CD14-positive monocyte (primary cell): ENCODE results near the gene POLR2L. TPM values are rescaled to one million over a fixed set of nuclear protein-coding genes. Genes with fewer than 3 reads are reported as not detected.

Experiments
- DNase-seq, 3 donors: peaks; one replicate each; pipeline ENCODE4 v3.0.0-alpha.2; 2011 to 2022
- H2AFZ ChIP-seq: 2 replicates; pipeline ENCODE4 v1.6.0; 2012; ENCODE audit warnings: mild to moderate bottlenecking, low read depth, low read length, inconsistent platforms; ENCODE audit not compliant: insufficient read depth, poor library complexity, severe bottlenecking
- H3K27ac ChIP-seq, 2 donors: 1 replicate in 1 of 2; 2 replicates in 1 of 2; pipeline ENCODE4 v1.5.1; 2012 to 2013; ENCODE audit warnings: low read length in 2 of 2, control low read depth in 1 of 2, inconsistent platforms in 1 of 2, low read depth in 1 of 2, mild to moderate bottlenecking in 1 of 2
- H3K27me3 ChIP-seq, 2 donors: one replicate each; pipeline versions ENCODE4 v1.6.0 to v1.6.1; 2011 to 2013; ENCODE audit warnings: low read length in 2 of 2; ENCODE audit not compliant: control insufficient read depth in 2 of 2, insufficient read depth in 2 of 2
- H3K36me3 ChIP-seq, 2 donors: replicated peaks in 1 of 2; 1 replicate in 1 of 2; 2 replicates in 1 of 2; pipeline versions ENCODE4 v1.5.1 to v1.6.1; 2012 to 2013; ENCODE audit warnings: low read length in 2 of 2, control low read depth in 1 of 2, inconsistent platforms in 1 of 2, mild to moderate bottlenecking in 1 of 2; ENCODE audit not compliant: insufficient read depth in 2 of 2, control insufficient read depth in 1 of 2
- H3K4me1 ChIP-seq, 2 donors: 1 replicate in 1 of 2; 2 replicates in 1 of 2; pipeline versions ENCODE4 v1.5.1 to v1.6.1; 2012 to 2013; ENCODE audit warnings: low read length in 2 of 2, control low read depth in 1 of 2, inconsistent platforms in 1 of 2, mild to moderate bottlenecking in 1 of 2, moderate library complexity in 1 of 2; ENCODE audit not compliant: insufficient read depth in 2 of 2, control insufficient read depth in 1 of 2
- H3K4me2 ChIP-seq: replicated peaks from 2 replicates; pipeline ENCODE3; 2012; ENCODE audit warnings: low read length, moderate library complexity, mild to moderate bottlenecking; ENCODE audit not compliant: poor library complexity, severe bottlenecking; ENCODE audit errors: extremely low read depth
- H3K4me3 ChIP-seq, 3 experiments: fragments of 200-600 bp in 1 of 3; sonication (generic) in 1 of 3; replicated peaks in 1 of 3; 1 replicate in 2 of 3; 2 replicates in 1 of 3; pipeline ENCODE4 v1.5.1; 2011 to 2013; ENCODE audit warnings: low read length in 3 of 3, mild to moderate bottlenecking in 3 of 3, control low read depth in 2 of 3, low read depth in 2 of 3, inconsistent platforms in 1 of 3, moderate library complexity in 1 of 3
- H3K79me2 ChIP-seq: 2 replicates; pipeline ENCODE4 v1.6.0; 2012; ENCODE audit warnings: mild to moderate bottlenecking, control low read depth, inconsistent platforms, low read length, moderate library complexity; ENCODE audit not compliant: insufficient read depth
- H3K9ac ChIP-seq: 2 replicates; pipeline ENCODE4 v1.6.0; 2017; ENCODE audit warnings: low read length, mild to moderate bottlenecking; ENCODE audit not compliant: insufficient read depth, poor library complexity, severe bottlenecking
- H3K9me3 ChIP-seq, 2 donors: replicated peaks in 1 of 2; 1 replicate in 1 of 2; 2 replicates in 1 of 2; pipeline versions ENCODE4 v1.5.1 to v1.6.1; 2012 to 2013; ENCODE audit warnings: low read length in 2 of 2, control low read depth in 1 of 2; ENCODE audit not compliant: control insufficient read depth in 1 of 2, insufficient read depth in 1 of 2
- H4K20me1 ChIP-seq: 2 replicates; pipeline ENCODE4 v1.6.0; 2012; ENCODE audit warnings: mild to moderate bottlenecking, low read length, control low read depth, moderate library complexity; ENCODE audit not compliant: insufficient read depth
- H3K27ac Mint-ChIP-seq, 7 donors: one replicate each; pipeline ENCODE4 v1.8.0; 2020; ENCODE audit warnings: mild to moderate bottlenecking in 7 of 7, mixed read lengths in 7 of 7, moderate library complexity in 6 of 7, inconsistent platforms in 2 of 7
- H3K27me3 Mint-ChIP-seq, 3 donors: one replicate each; pipeline ENCODE4 v1.8.0; 2021 to 2022; ENCODE audit warnings: low read depth in 3 of 3, mild to moderate bottlenecking in 3 of 3, mixed read lengths in 3 of 3, moderate library complexity in 3 of 3, inconsistent platforms in 1 of 3
- H3K36me3 Mint-ChIP-seq, 2 donors: one replicate each; pipeline ENCODE4 v1.8.0; 2020; ENCODE audit warnings: mixed read lengths in 2 of 2, inconsistent platforms in 1 of 2, mild to moderate bottlenecking in 1 of 2
- H3K4me1 Mint-ChIP-seq: one replicate; pipeline ENCODE4 v1.8.0; 2020; ENCODE audit warnings: mild to moderate bottlenecking, mixed read lengths
- H3K4me3 Mint-ChIP-seq, 2 donors: one replicate each; pipeline ENCODE4 v1.8.0; 2020; ENCODE audit warnings: mild to moderate bottlenecking in 2 of 2, mixed read lengths in 2 of 2, moderate library complexity in 1 of 2
- H3K9me3 Mint-ChIP-seq, 7 donors: one replicate each; pipeline ENCODE4 v1.8.0; 2020 to 2022; ENCODE audit warnings: mixed read lengths in 7 of 7, mild to moderate bottlenecking in 6 of 7, moderate library complexity in 6 of 7, inconsistent platforms in 2 of 7
- WGBS: methylation state at CpG from one replicate; pipeline ENCODE4 v1.1.5; 2013; ENCODE audit warnings: missing lambda C conversion rate; ENCODE audit not compliant: insufficient coverage; 5-methylcytosine and 5-hydroxymethylcytosine counted together
- intact Hi-C, 2 donors: fragments of 100-400 bp; cut with micrococcal nuclease; formaldehyde crosslinking; loops; one replicate each; pipeline versions ENCODE4 v1.15.0 to v1.15.1; 2023
- polyA plus RNA-seq, 3 donors: library from polyadenylated mRNA; depleted of rRNA in 1 of 3; unstranded in 2 of 3; stranded (reverse) in 1 of 3; fragments of 300-500 nt in 2 of 3; fragments of >200 nt in 1 of 3; fragmentation: Illumina TruSeq in 2 of 3; gene quantifications; 1 replicate in 2 of 3; 2 replicates in 1 of 3; pipeline ENCODE4 v1.2.3, GENCODE V29; 2012 to 2021
- TF ChIP-seq, protein P1 (sequence below): fragments of 200-600 bp; IDR thresholded peaks from one replicate; pipeline ENCODE4 v1.8.0; 2022; ENCODE audit warnings: antibody characterized with exemption, mild to moderate bottlenecking

Gene POLR2L
- polyA plus RNA-seq, 3 donors = 93.9 to 133 (median 110) TPM

- peak in 1 of 3 donors; percentile 24 for DNase-seq
- peaks cover 17 to 27% of the 10 kb centered on the region in 2 donors for H3K36me3 ChIP-seq
- peaks cover 28 to 30% of the 10 kb centered on the region in 2 donors for H3K36me3 Mint-ChIP-seq
- H3K9me3 ChIP-seq = no peaks in the 10 kb centered on the region
- peaks cover 52% of the 10 kb centered on the region for H4K20me1 ChIP-seq
- peak within 1 kb of the TSS; percentile 21 to 77 (median 39) for H3K4me3 ChIP-seq
- peaks cover 16% of the 10 kb centered on the region for H3K79me2 ChIP-seq
- TF ChIP-seq, protein P1, sequence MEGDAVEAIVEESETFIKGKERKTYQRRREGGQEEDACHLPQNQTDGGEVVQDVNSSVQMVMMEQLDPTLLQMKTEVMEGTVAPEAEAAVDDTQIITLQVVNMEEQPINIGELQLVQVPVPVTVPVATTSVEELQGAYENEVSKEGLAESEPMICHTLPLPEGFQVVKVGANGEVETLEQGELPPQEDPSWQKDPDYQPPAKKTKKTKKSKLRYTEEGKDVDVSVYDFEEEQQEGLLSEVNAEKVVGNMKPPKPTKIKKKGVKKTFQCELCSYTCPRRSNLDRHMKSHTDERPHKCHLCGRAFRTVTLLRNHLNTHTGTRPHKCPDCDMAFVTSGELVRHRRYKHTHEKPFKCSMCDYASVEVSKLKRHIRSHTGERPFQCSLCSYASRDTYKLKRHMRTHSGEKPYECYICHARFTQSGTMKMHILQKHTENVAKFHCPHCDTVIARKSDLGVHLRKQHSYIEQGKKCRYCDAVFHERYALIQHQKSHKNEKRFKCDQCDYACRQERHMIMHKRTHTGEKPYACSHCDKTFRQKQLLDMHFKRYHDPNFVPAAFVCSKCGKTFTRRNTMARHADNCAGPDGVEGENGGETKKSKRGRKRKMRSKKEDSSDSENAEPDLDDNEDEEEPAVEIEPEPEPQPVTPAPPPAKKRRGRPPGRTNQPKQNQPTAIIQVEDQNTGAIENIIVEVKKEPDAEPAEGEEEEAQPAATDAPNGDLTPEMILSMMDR = no peak
- H3K4me1 Mint-ChIP-seq = peaks cover 60% of the 10 kb centered on the region
- H3K4me3 Mint-ChIP-seq = peak within 1 kb of the TSS; percentile 81 to 92
- H3K27ac ChIP-seq = no peak within 1 kb of the TSS
- H3K9ac ChIP-seq = peak within 1 kb of the TSS; percentile 60
- peak within 1 kb of the TSS; percentile 89 for H3K4me2 ChIP-seq
- peaks cover 0 to 18% (median 1%) of the 10 kb centered on the region in 7 donors for H3K9me3 Mint-ChIP-seq
- WGBS = 3% methylated on average over 5 of the region's 5 CpGs
- peak within 1 kb of the TSS; percentile 63 for H2AFZ ChIP-seq
- H3K27me3 ChIP-seq = peaks cover 10 to 55% of the 10 kb centered on the region in 2 donors
- H3K27me3 Mint-ChIP-seq = peaks cover 47 to 59% (median 53%) of the 10 kb centered on the region in 3 donors
- peaks cover 72 to 83% of the 10 kb centered on the region in 2 donors for H3K4me1 ChIP-seq
- intact Hi-C loops = no loop called here
- peak within 1 kb of the TSS in 5 of 7 donors; percentile 30 to 81 (median 40) for H3K27ac Mint-ChIP-seq
Observed at GRCh38 chr11:827897-828192, 14.5 kb downstream of the POLR2L start, which contains the start of gene CRACR2B. Gene CRACR2B, plus strand, starts transcription at chr11:827919. Its CDS starts 689 bp downstream, at chr11:828608.

GRCh38 chr11:827146-827896 is 15.0 kb downstream of the POLR2L start:
- Histone ChIP-seq H2AFZ (peak overlapping the region; percentile 63), H3K4me2 (peak overlapping the region; percentile 84), H3K4me1 (peaks cover 74 to 84% of the 10 kb centered on the region in 2 donors), H3K27ac (no peak overlapping the region), H3K27me3 (peaks cover 10 to 53% of the 10 kb centered on the region in 2 donors), H4K20me1 (peaks cover 57% of the 10 kb centered on the region), H3K9me3 (no peaks in the 10 kb centered on the region), H3K4me3 (peak overlapping the region; percentile 21 to 73 (median 39)), H3K79me2 (peaks cover 21% of the 10 kb centered on the region), H3K36me3 (peaks cover 21 to 32% of the 10 kb centered on the region in 2 donors), H3K9ac (peak overlapping the region; percentile 60)
- Mint-ChIP-seq H3K27ac (peak overlapping the region in 4 of 7 donors; percentile 30 to 81 (median 47)), H3K4me3 (peak overlapping the region; percentile 81 to 89), H3K4me1 (peaks cover 64% of the 10 kb centered on the region), H3K9me3 (peaks cover 0 to 17% (median 1%) of the 10 kb centered on the region in 7 donors), H3K36me3 (peaks cover 32 to 35% of the 10 kb centered on the region in 2 donors), H3K27me3 (peaks cover 47 to 56% (median 53%) of the 10 kb centered on the region in 3 donors)
- intact Hi-C loops = no loop called here
- TF ChIP-seq, protein P1 = no peak
- DNase-seq = no peak
- 3% methylated on average over 55 of the region's 66 CpGs for WGBS
